BJ (cell line): ENCODE results near the gene MVB12A. TPM values are rescaled to one million over a fixed set of nuclear protein-coding genes. Genes with fewer than 3 reads are reported as not detected.

Experiments
- CTCF ChIA-PET: fragments of 350-600 bp; formaldehyde crosslinking; extraction: SDS; loops from one replicate; lab custom pipeline; 2021; ENCODE audit warnings: antibody characterized with exemption, inconsistent platforms; lab: Yijun Ruan, JAX
- POLR2A ChIA-PET: fragments of 300-600 bp; sonication (Branson Sonifier 250); formaldehyde crosslinking; extraction: SDS; loops from one replicate; lab custom pipeline; 2021; ENCODE audit warnings: antibody characterized with exemption; lab: Charles Lee
- DNase-seq: peaks from one replicate; pipeline ENCODE4 v3.0.0-alpha.2; 2011; ENCODE audit warnings: low read depth
- H3K27me3 ChIP-seq: 2 replicates; pipeline ENCODE4 v1.6.0; 2011; ENCODE audit warnings: low read length; ENCODE audit not compliant: control insufficient read depth, insufficient read depth
- H3K36me3 ChIP-seq: 2 replicates; pipeline ENCODE4 v1.5.1; 2011; ENCODE audit warnings: low read length; ENCODE audit not compliant: control insufficient read depth, insufficient read depth
- H3K4me3 ChIP-seq: 2 replicates; pipeline ENCODE4 v1.5.1; 2011; ENCODE audit warnings: low read depth, mild to moderate bottlenecking, control low read depth, low read length
- CTCF ChIP-seq: IDR thresholded peaks from 2 replicates; pipeline ENCODE4 v1.5.1; 2011; ENCODE audit warnings: low read depth, mild to moderate bottlenecking, control low read depth, inconsistent platforms, low read length, moderate library complexity; ENCODE audit not compliant: insufficient read depth
- polyA plus RNA-seq: library from polyadenylated mRNA; depleted of rRNA; stranded (reverse); fragments of >200 nt; gene quantifications from 2 replicates; pipeline ENCODE4 v1.2.3, GENCODE V29; 2011

Gene MVB12A
- polyA plus RNA-seq, 1 experiment: 47.3 TPM

DNA sequence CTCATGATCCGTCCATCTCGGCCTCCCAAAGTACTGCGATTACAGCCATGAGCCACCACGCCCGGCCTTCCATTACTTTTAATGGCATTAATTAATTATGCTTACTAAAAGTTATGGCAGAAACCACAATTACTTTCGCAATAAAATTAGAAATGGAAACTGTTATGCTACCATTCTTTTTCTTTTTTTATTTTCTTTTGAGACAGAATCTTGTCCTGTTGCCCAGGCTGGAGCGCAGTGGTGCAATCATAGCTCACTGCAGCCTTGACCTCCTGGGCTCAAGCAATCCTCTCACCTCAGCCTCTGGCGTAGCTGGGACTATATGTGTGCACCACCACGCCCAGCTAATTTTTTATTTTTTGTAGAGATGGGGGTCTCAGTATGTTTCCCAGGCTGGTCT lies 9.9 kb upstream of the MVB12A start:
- CTCF ChIA-PET: interaction anchor here (0.6 to 1.3 kb wide), 3 partner anchors 9 to 38 kb away, joined by 3 to 4 read pairs (median 4); partner anchors contain the start of genes MVB12A and TMEM221
- Histone ChIP-seq H3K36me3 (no peaks in the 10 kb centered on the region), H3K27me3 (0 out of 2 replicates have a peak, but pooled peaks cover 1% of the 10 kb centered on the region), H3K4me3 (no peak overlapping the region)
- no peak for TF ChIP-seq CTCF
- DNase-seq: no peak
- POLR2A ChIA-PET: interaction anchor here (0.6 kb wide), 1 partner anchor 782 kb away, joined by 3 read pairs; the partner anchor contains the start of gene MED26

DNA sequence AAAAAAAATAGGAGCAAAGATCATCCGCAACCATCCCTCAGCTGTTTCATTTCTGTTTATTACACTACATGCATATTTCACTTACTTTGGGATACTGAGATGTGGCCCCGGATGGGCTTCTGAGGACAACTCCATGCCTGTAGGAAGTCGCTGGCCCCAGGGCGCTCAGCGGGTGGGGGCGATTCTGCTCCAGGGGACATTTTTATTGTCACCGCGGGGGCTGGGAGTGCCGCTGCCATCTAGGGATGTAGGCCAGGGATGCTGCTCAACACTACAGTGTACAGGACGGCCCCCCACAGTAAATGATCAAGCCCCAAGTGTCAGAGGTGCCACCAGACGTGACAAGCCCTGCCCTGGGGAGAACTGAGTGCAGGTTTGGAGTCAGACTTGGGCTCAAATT lies 8.0 kb upstream of the MVB12A start:
- TF ChIP-seq CTCF: no peak
- CTCF ChIA-PET: interaction anchor here (0.6 to 1.5 kb wide), 7 partner anchors 8 to 447 kb away, joined by 3 to 4 read pairs (median 3); partner anchors contain the start of gene MVB12A
- H3K4me3 ChIP-seq: no peak overlapping the region
- POLR2A ChIA-PET: no interaction called here
- no peak for DNase-seq
- H3K27me3 ChIP-seq: 0 out of 2 replicates have a peak, but pooled peaks cover 1% of the 10 kb centered on the region
- no peaks in the 10 kb centered on the region for H3K36me3 ChIP-seq

DNA sequence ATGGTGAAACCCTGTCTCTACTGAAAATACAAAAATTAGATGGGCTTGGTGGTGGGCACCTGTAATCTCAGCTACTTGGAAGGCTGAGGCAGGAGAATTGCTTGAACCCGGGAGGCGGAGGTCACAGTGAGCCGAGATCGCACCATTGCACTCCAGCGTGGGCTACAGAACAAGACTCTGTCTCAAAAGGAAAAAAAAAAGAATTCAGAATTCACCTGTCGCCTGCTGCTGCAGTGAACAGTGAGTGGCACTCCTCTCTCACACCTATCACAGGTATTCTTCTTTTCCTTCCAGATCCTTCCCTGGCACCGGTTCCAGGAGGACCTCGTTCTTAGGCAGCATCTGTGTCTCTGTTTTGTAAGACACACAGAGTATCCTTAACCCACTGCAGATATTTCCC lies 5.8 kb upstream of the MVB12A start:
- ChIA-PET CTCF (interaction anchor here (1.3 to 1.4 kb wide), 2 partner anchors 21 to 24 kb away, joined by 3 read pairs; no protein-coding TSS in a partner anchor), POLR2A (no interaction called here)
- TF ChIP-seq CTCF: no peak
- DNase-seq: no peak
- Histone ChIP-seq H3K36me3 (no peaks in the 10 kb centered on the region), H3K4me3 (no peak overlapping the region), H3K27me3 (0 out of 2 replicates have a peak, but pooled peaks cover 1% of the 10 kb centered on the region)

GRCh38 chr19:17415121-17415520 lies 4.7 kb upstream of the MVB12A start:
- Histone ChIP-seq H3K4me3 (no peak overlapping the region), H3K36me3 (no peaks in the 10 kb centered on the region), H3K27me3 (0 out of 2 replicates have a peak, but pooled peaks cover 1% of the 10 kb centered on the region)
- no peak for TF ChIP-seq CTCF
- ChIA-PET CTCF (no interaction called here), POLR2A (no interaction called here)
- DNase-seq: no peak

- DNase-seq: no peak
- Histone ChIP-seq H3K36me3 (peaks cover 5% of the 10 kb centered on the region), H3K4me3 (no peak overlapping the region), H3K27me3 (0 out of 2 replicates have a peak, but pooled peaks cover 1% of the 10 kb centered on the region)
- TF ChIP-seq CTCF: no peak
- ChIA-PET POLR2A (no interaction called here), CTCF (interaction anchor here (1.0 to 1.4 kb wide), 2 partner anchors 22 to 29 kb away, joined by 3 to 6 read pairs; no protein-coding TSS in a partner anchor)
Observed at GRCh38 chr19:17418710-17419109, 1.1 kb upstream of the MVB12A start.
